HEK293T (cell line): ENCODE measurements around the gene MRPS31.

ENCODE experiments used
- CTBP1 ChIP-seq: fragments of 450-650 bp; IDR thresholded peaks from 2 replicates; pipeline ENCODE4 v1.6.1; 2016; ENCODE audit warnings: borderline replicate concordance
- HDGF ChIP-seq: fragments of 450-650 bp; IDR thresholded peaks from 2 replicates; pipeline ENCODE4 v1.6.1; 2017; ENCODE audit warnings: antibody characterized with exemption, borderline replicate concordance
- L3MBTL2 ChIP-seq: fragments of 450-650 bp; conservative IDR thresholded peaks from 2 replicates; pipeline ENCODE4 v1.6.1; 2016; ENCODE audit warnings: mild to moderate bottlenecking
- NFRKB ChIP-seq: fragments of 450-650 bp; IDR thresholded peaks from 2 replicates; pipeline ENCODE4 v1.6.1; 2016; ENCODE audit warnings: mild to moderate bottlenecking, moderate library complexity
- PKNOX1 ChIP-seq: fragments of 450-650 bp; IDR thresholded peaks from 2 replicates; pipeline ENCODE4 v1.6.1; 2016
- SP1 ChIP-seq: fragments of 450-650 bp; IDR thresholded peaks from 2 replicates; pipeline ENCODE4 v1.6.1; 2017

GRCh38 chr13:40800559-40800958 is 29.6 kb upstream of the MRPS31 start:
- TF ChIP-seq SP1 (no peak), PKNOX1 (no peak), CTBP1 (no peak), HDGF (no peak), NFRKB (no peak), L3MBTL2 (no peak)
